Mesenchymal stem cell (in vitro differentiated cells and primary cell): ENCODE data around the gene LAPTM4A.

Experiments
- DNase-seq: peaks from one replicate; pipeline ENCODE4 v3.0.0-alpha.2; 2013
- H2AFZ ChIP-seq: one replicate; pipeline ENCODE4 v1.6.1; 2013; ENCODE audit warnings: low read depth, mild to moderate bottlenecking, control low read depth, inconsistent platforms, low read length, moderate library complexity
- H2AK5ac ChIP-seq: 2 replicates; pipeline ENCODE4 v1.6.1; 2013; ENCODE audit warnings: low read length, moderate library complexity, mild to moderate bottlenecking, inconsistent platforms; ENCODE audit not compliant: severe bottlenecking
- H2BK120ac ChIP-seq: one replicate; pipeline ENCODE4 v1.6.1; 2013; ENCODE audit warnings: low read depth, mild to moderate bottlenecking, inconsistent platforms, low read length, moderate library complexity
- H2BK12ac ChIP-seq, 2 experiments: one replicate each; pipeline ENCODE4 v1.6.1; 2013; ENCODE audit warnings: inconsistent platforms in 2 of 2, low read length in 2 of 2, mild to moderate bottlenecking in 2 of 2, moderate library complexity in 2 of 2, control low read depth in 1 of 2
- H2BK15ac ChIP-seq: one replicate; pipeline ENCODE4 v1.6.1; 2013; ENCODE audit warnings: mild to moderate bottlenecking, low read depth, inconsistent platforms; ENCODE audit not compliant: poor library complexity, severe bottlenecking
- H2BK5ac ChIP-seq: 2 replicates; pipeline ENCODE4 v1.6.1; 2013; ENCODE audit warnings: low read depth, mild to moderate bottlenecking, low read length, control low read depth, inconsistent platforms; ENCODE audit not compliant: poor library complexity, severe bottlenecking
- H3K14ac ChIP-seq, 2 experiments: one replicate each; pipeline ENCODE4 v1.6.1; 2013; ENCODE audit warnings: inconsistent platforms in 2 of 2, low read length in 2 of 2, control low read depth in 1 of 2, mild to moderate bottlenecking in 1 of 2, moderate library complexity in 1 of 2
- H3K18ac ChIP-seq, 2 experiments: one replicate each; pipeline ENCODE4 v1.6.1; 2013; ENCODE audit warnings: inconsistent platforms in 2 of 2, low read length in 2 of 2, control low read depth in 1 of 2, low read depth in 1 of 2, mild to moderate bottlenecking in 1 of 2
- H3K23ac ChIP-seq, 2 experiments: one replicate each; pipeline ENCODE4 v1.6.1; 2013; ENCODE audit warnings: inconsistent platforms in 2 of 2, low read length in 2 of 2, mild to moderate bottlenecking in 2 of 2, moderate library complexity in 2 of 2, control low read depth in 1 of 2
- H3K27ac ChIP-seq: 2 replicates; pipeline ENCODE4 v1.5.1; 2013; ENCODE audit warnings: mild to moderate bottlenecking, moderate library complexity, low read length, control low read depth, inconsistent platforms; ENCODE audit not compliant: poor library complexity, severe bottlenecking
- H3K27me3 ChIP-seq, 2 experiments: 2 replicates each; pipeline versions ENCODE4 v1.6.1 to v1.7.0; 2013; ENCODE audit warnings: low read length in 2 of 2, mild to moderate bottlenecking in 2 of 2, moderate library complexity in 2 of 2, control low read depth in 1 of 2, inconsistent platforms in 1 of 2; ENCODE audit not compliant: control insufficient read depth in 1 of 2, insufficient read depth in 1 of 2
- H3K36me3 ChIP-seq, 2 experiments: 2 replicates each; pipeline versions ENCODE4 v1.6.1 to v1.7.0; 2013; ENCODE audit warnings: low read length in 2 of 2, control low read depth in 1 of 2, inconsistent platforms in 1 of 2, low read depth in 1 of 2, mild to moderate bottlenecking in 1 of 2; ENCODE audit not compliant: insufficient read depth in 2 of 2, control insufficient read depth in 1 of 2
- H3K4ac ChIP-seq, 2 experiments: one replicate each; pipeline ENCODE4 v1.6.1; 2013; ENCODE audit warnings: inconsistent platforms in 2 of 2, low read length in 2 of 2, mild to moderate bottlenecking in 2 of 2, moderate library complexity in 2 of 2, control low read depth in 1 of 2, low read depth in 1 of 2
- H3K4me1 ChIP-seq: 2 replicates; pipeline ENCODE4 v1.6.1; 2013; ENCODE audit warnings: low read depth, low read length, control low read depth; ENCODE audit not compliant: control insufficient read depth, insufficient read depth
- H3K4me2 ChIP-seq: 2 replicates; pipeline ENCODE4 v1.6.1; 2013; ENCODE audit warnings: low read length, mild to moderate bottlenecking, inconsistent platforms; ENCODE audit not compliant: poor library complexity, severe bottlenecking
- H3K4me3 ChIP-seq, 2 experiments: 2 replicates each; pipeline versions ENCODE4 v1.5.1 to v1.7.0; 2013; ENCODE audit warnings: low read length in 2 of 2, mild to moderate bottlenecking in 2 of 2, control low read depth in 1 of 2, low read depth in 1 of 2; ENCODE audit not compliant: insufficient read depth in 1 of 2
- H3K79me1 ChIP-seq: replicated peaks from 2 replicates; pipeline ENCODE4 v1.6.1; 2013; ENCODE audit warnings: mild to moderate bottlenecking, control low read depth, low read length, inconsistent platforms; ENCODE audit not compliant: poor library complexity, severe bottlenecking
- H3K9ac ChIP-seq: 2 replicates; pipeline ENCODE4 v1.7.0; 2013; ENCODE audit warnings: mild to moderate bottlenecking, low read length, moderate library complexity
- H3K9me3 ChIP-seq: 2 replicates; pipeline ENCODE4 v1.7.0; 2013; ENCODE audit warnings: mild to moderate bottlenecking, low read length; ENCODE audit not compliant: control insufficient read depth
- H4K8ac ChIP-seq: one replicate; pipeline ENCODE4 v1.6.1; 2013; ENCODE audit warnings: inconsistent platforms, mild to moderate bottlenecking, low read length, moderate library complexity
- H4K91ac ChIP-seq: one replicate; pipeline ENCODE4 v1.6.1; 2013; ENCODE audit warnings: mild to moderate bottlenecking, low read length, inconsistent platforms
- WGBS: methylation state at CpG from one replicate; pipeline ENCODE4 v1.1.7; 2013; ENCODE audit warnings: mixed read lengths; 5-methylcytosine and 5-hydroxymethylcytosine counted together

Gene LAPTM4A

GRCh38 chr2:20034218-20034617 lies 17.2 kb downstream of the LAPTM4A start:
- Histone ChIP-seq H2AFZ (no peak overlapping the region), H2BK120ac (no peak overlapping the region), H3K27ac (no peak overlapping the region), H2BK5ac (no peak overlapping the region), H3K27me3 (no peaks in the 10 kb centered on the region), H3K4me3 (no peak overlapping the region), H2BK15ac (no peak overlapping the region), H3K4ac (no peak overlapping the region), H4K91ac (no peak overlapping the region), H3K4me2 (no peak overlapping the region), H2BK12ac (no peak overlapping the region), H2AK5ac (no peak overlapping the region), H3K9me3 (no peaks in the 10 kb centered on the region), H3K14ac (no peak overlapping the region), H3K9ac (no peak overlapping the region), H3K79me1 (peaks cover 23% of the 10 kb centered on the region), H3K36me3 (peaks cover 35 to 100% of the 10 kb centered on the region in 2 experiments), H3K4me1 (peaks cover 4% of the 10 kb centered on the region), H3K23ac (no peak overlapping the region), H3K18ac (no peak overlapping the region), H4K8ac (no peak overlapping the region)
- DNase-seq = no peak
- WGBS = 95% methylated on average over 4 of the region's 4 CpGs

GRCh38 chr2:20033322-20033721 lies 18.1 kb downstream of the LAPTM4A start:
- Histone ChIP-seq H3K23ac (no peak overlapping the region), H3K9me3 (peaks cover 1% of the 10 kb centered on the region), H3K4ac (no peak overlapping the region), H3K79me1 (peaks cover 25% of the 10 kb centered on the region), H2BK120ac (no peak overlapping the region), H3K27me3 (no peaks in the 10 kb centered on the region), H4K8ac (no peak overlapping the region), H2BK12ac (no peak overlapping the region), H3K18ac (no peak overlapping the region), H3K27ac (no peak overlapping the region), H2BK5ac (no peak overlapping the region), H4K91ac (no peak overlapping the region), H3K4me1 (peaks cover 4% of the 10 kb centered on the region), H3K9ac (no peak overlapping the region), H3K14ac (no peak overlapping the region), H2BK15ac (no peak overlapping the region), H3K36me3 (peaks cover 29 to 100% of the 10 kb centered on the region in 2 experiments), H3K4me2 (no peak overlapping the region), H3K4me3 (no peak overlapping the region), H2AK5ac (no peak overlapping the region), H2AFZ (no peak overlapping the region)
- no peak for DNase-seq
- WGBS = 96% methylated on average over 3 of the region's 3 CpGs

- Histone ChIP-seq H2BK120ac (no peak overlapping the region), H3K4me3 (no peak overlapping the region), H2BK15ac (no peak overlapping the region), H4K91ac (no peak overlapping the region), H3K27me3 (no peaks in the 10 kb centered on the region), H3K4ac (no peak overlapping the region), H4K8ac (no peak overlapping the region), H3K4me2 (no peak overlapping the region), H3K79me1 (peaks cover 16% of the 10 kb centered on the region), H3K14ac (no peak overlapping the region), H3K27ac (no peak overlapping the region), H3K9me3 (peaks cover 5% of the 10 kb centered on the region), H3K4me1 (no peaks in the 10 kb centered on the region), H3K18ac (no peak overlapping the region), H2AK5ac (no peak overlapping the region), H3K36me3 (peaks cover 23 to 84% of the 10 kb centered on the region in 2 experiments), H3K23ac (no peak overlapping the region), H2BK5ac (no peak overlapping the region), H2AFZ (no peak overlapping the region), H2BK12ac (no peak overlapping the region), H3K9ac (no peak overlapping the region)
- DNase-seq = no peak
- WGBS = 97% methylated on average over 6 of the region's 6 CpGs
Observed at GRCh38 chr2:20030224-20030623, 21.2 kb downstream of the LAPTM4A start.

- Histone ChIP-seq H4K91ac (no peak overlapping the region), H3K9ac (no peak overlapping the region), H2BK5ac (no peak overlapping the region), H2BK12ac (no peak overlapping the region), H3K27ac (no peak overlapping the region), H3K4me1 (no peaks in the 10 kb centered on the region), H3K23ac (no peak overlapping the region), H2AFZ (no peak overlapping the region), H3K9me3 (peaks cover 5% of the 10 kb centered on the region), H2BK120ac (no peak overlapping the region), H3K79me1 (peaks cover 4% of the 10 kb centered on the region), H3K27me3 (no peaks in the 10 kb centered on the region), H2BK15ac (no peak overlapping the region), H2AK5ac (no peak overlapping the region), H3K4ac (no peak overlapping the region), H3K36me3 (peaks cover 10 to 64% of the 10 kb centered on the region in 2 experiments), H4K8ac (no peak overlapping the region), H3K4me2 (no peak overlapping the region), H3K18ac (no peak overlapping the region), H3K14ac (no peak overlapping the region), H3K4me3 (no peak overlapping the region)
- peak; percentile 60 for DNase-seq
- 64% methylated on average over 2 of the region's 3 CpGs for WGBS
Observed at GRCh38 chr2:20027705-20028434, 23.6 kb downstream of the LAPTM4A start.
